HCT116 (cell line): ENCODE measurements around the gene S1PR1. TPM values are rescaled to one million over a fixed set of nuclear protein-coding genes. Genes with fewer than 3 reads are reported as not detected.

Source experiments
- ATAC-seq: fragments of 200-7000 bp; cut with Tn5 transposase; 2 replicates; pipeline ENCODE4 v1.9.1; 2020; ENCODE audit warnings: mild to moderate bottlenecking, moderate library complexity
- BruUV-seq: library from RNA; stranded (reverse); fragments of 400-500 nt; replicated peaks from 2 replicates; lab custom pipeline; 2021; lab: Mats Ljungman, UMichigan
- CTCF ChIA-PET: fragments of 300-600 bp; sonication (Branson Sonifier 250); formaldehyde crosslinking; loops from one replicate; lab custom pipeline; 2021; ENCODE audit warnings: antibody characterized with exemption; lab: Charles Lee
- POLR2A ChIA-PET: fragments of 300-600, 350-600 bp; sonication (Branson Sonifier 250); formaldehyde crosslinking; loops from one replicate; lab custom pipeline; 2021; ENCODE audit warnings: antibody characterized with exemption; lab: Charles Lee
- RAD21 ChIA-PET, 2 experiments: fragments of 300-600 bp; sonication (Branson Sonifier 250); formaldehyde crosslinking; loops; one replicate each; lab custom pipeline; 2023; ENCODE audit warnings: low total read pairs in 2 of 2; ENCODE audit not compliant: uncharacterized antibody in 2 of 2, unreplicated experiment in 2 of 2, low non-redundant PET in 1 of 2; lab: Charles Lee
- DNase-seq: peaks from one replicate; pipeline ENCODE4 v3.0.0-alpha.2; 2010; ENCODE audit warnings: low read depth, low spot score
- H2AFZ ChIP-seq: fragments of 200-600 bp; shearing (Covaris generic), sonication (generic); 2 replicates; pipeline ENCODE4 v1.6.1; 2017; ENCODE audit warnings: low read depth, mixed run types, mixed read lengths, antibody characterized with exemption, low read length; ENCODE audit not compliant: poor library complexity, severe bottlenecking
- H3K27ac ChIP-seq: 2 replicates; pipeline ENCODE4 v1.5.1; 2012; ENCODE audit warnings: low read depth, low read length
- H3K27me3 ChIP-seq: fragments of 200-600 bp; sonication (generic); 2 replicates; pipeline ENCODE4 v1.6.1; 2016; ENCODE audit warnings: mixed run types, low read length, mixed read lengths; ENCODE audit not compliant: insufficient read depth
- H3K36me3 ChIP-seq, 2 experiments: fragments of 200-500 bp in 1 of 2; fragments of 200-600 bp in 1 of 2; sonication (Bioruptor generic) in 1 of 2; sonication (generic) in 1 of 2; 2 replicates each; pipeline versions ENCODE4 v1.5.1 to v1.6.1; 2014 to 2016; ENCODE audit warnings: low read length in 2 of 2, inconsistent platforms in 1 of 2, mixed read lengths in 1 of 2, mixed run types in 1 of 2; ENCODE audit not compliant: insufficient read depth in 2 of 2, control insufficient read depth in 1 of 2
- H3K4me1 ChIP-seq, 2 experiments: fragments of 200-600 bp in 1 of 2; sonication (generic) in 1 of 2; 2 replicates each; pipeline versions ENCODE4 v1.5.1 to v1.6.1; 2012 to 2017; ENCODE audit warnings: low read length in 2 of 2, inconsistent platforms in 1 of 2, mild to moderate bottlenecking in 1 of 2, mixed read lengths in 1 of 2, mixed run types in 1 of 2, moderate library complexity in 1 of 2; ENCODE audit not compliant: insufficient read depth in 2 of 2, control insufficient read depth in 1 of 2
- H3K4me2 ChIP-seq: fragments of 200-600 bp; sonication (generic); 2 replicates; pipeline ENCODE4 v1.6.1; 2017; ENCODE audit warnings: mixed run types, low read length, mixed read lengths
- H3K4me3 ChIP-seq, 2 experiments: fragments of 200-600 bp in 1 of 2; sonication (generic) in 1 of 2; replicated peaks in 1 of 2; 2 replicates each; pipeline ENCODE4 v1.5.1; 2011 to 2016; ENCODE audit warnings: low read length in 2 of 2, control low read depth in 1 of 2, low read depth in 1 of 2, mild to moderate bottlenecking in 1 of 2, mixed read lengths in 1 of 2, mixed run types in 1 of 2
- H3K79me2 ChIP-seq: fragments of 200-600 bp; sonication (generic); 2 replicates; pipeline ENCODE4 v1.6.1; 2017; ENCODE audit warnings: mild to moderate bottlenecking, mixed run types, low read length, moderate library complexity, mixed read lengths; ENCODE audit not compliant: insufficient read depth
- H3K9ac ChIP-seq: fragments of 200-600 bp; sonication (generic); 2 replicates; pipeline ENCODE4 v1.6.1; 2016; ENCODE audit warnings: low read length, mixed read lengths
- H3K9me2 ChIP-seq: fragments of 200-600 bp; sonication (generic), shearing (Covaris generic); 2 replicates; pipeline ENCODE4 v1.6.1; 2017; ENCODE audit warnings: mixed run types, mild to moderate bottlenecking, moderate library complexity; ENCODE audit not compliant: insufficient read depth
- H3K9me3 ChIP-seq, 2 experiments: fragments of 200-500 bp in 1 of 2; fragments of 200-600 bp in 1 of 2; sonication (Bioruptor generic) in 1 of 2; sonication (generic) in 1 of 2; 2 replicates each; pipeline ENCODE4 v1.6.1; 2014 to 2017; ENCODE audit warnings: low read length in 2 of 2, mixed read lengths in 2 of 2, inconsistent platforms in 1 of 2, low read depth in 1 of 2, mild to moderate bottlenecking in 1 of 2, mixed run types in 1 of 2, moderate library complexity in 1 of 2; ENCODE audit not compliant: control insufficient read depth in 1 of 2, insufficient read depth in 1 of 2
- H4K20me1 ChIP-seq: fragments of 200-600 bp; sonication (generic), shearing (Covaris generic); 2 replicates; pipeline ENCODE4 v1.6.1; 2017; ENCODE audit warnings: mixed run types, mild to moderate bottlenecking, moderate library complexity; ENCODE audit not compliant: insufficient read depth
- CBX3 ChIP-seq: IDR thresholded peaks from 2 replicates; pipeline ENCODE4 v1.6.1; 2012; ENCODE audit warnings: low read depth
- CEBPB ChIP-seq: IDR thresholded peaks from 2 replicates; pipeline ENCODE4 v1.6.1; 2012; ENCODE audit warnings: low read depth
- CTCF ChIP-seq, 3 experiments: fragments of 200-600 bp in 1 of 3; sonication (generic) in 1 of 3; IDR thresholded peaks in 2 of 3; conservative IDR thresholded peaks in 1 of 3; 2 replicates each; pipeline ENCODE4 v1.5.1; 2012 to 2017; ENCODE audit warnings: low read depth in 2 of 3, low read length in 2 of 3, antibody characterized with exemption in 1 of 3, borderline replicate concordance in 1 of 3, control low read depth in 1 of 3, mild to moderate bottlenecking in 1 of 3, mixed read lengths in 1 of 3, mixed run types in 1 of 3, moderate library complexity in 1 of 3; ENCODE audit not compliant: insufficient read depth in 1 of 3
- EGR1 ChIP-seq: IDR thresholded peaks from 2 replicates; pipeline ENCODE4 v1.6.1; 2012; ENCODE audit warnings: low read depth
- JUND ChIP-seq: IDR thresholded peaks from 2 replicates; pipeline ENCODE4 v1.6.1; 2012
- MAX ChIP-seq: IDR thresholded peaks from 2 replicates; pipeline ENCODE4 v1.6.1; 2012
- POLR2A ChIP-seq: IDR thresholded peaks from 2 replicates; pipeline ENCODE4 v1.7.0; 2011; ENCODE audit warnings: borderline replicate concordance; ENCODE audit not compliant: insufficient read depth, insufficient read length; ENCODE audit errors: extremely low read depth
- SIN3A ChIP-seq: IDR thresholded peaks from 2 replicates; pipeline ENCODE4 v1.6.1; 2012; ENCODE audit warnings: low read depth
- SP1 ChIP-seq: IDR thresholded peaks from 2 replicates; pipeline ENCODE4 v1.6.1; 2012; ENCODE audit warnings: low read depth
- SRF ChIP-seq: IDR thresholded peaks from 2 replicates; pipeline ENCODE4 v1.6.1; 2012; ENCODE audit warnings: low read depth
- ZBTB33 ChIP-seq: IDR thresholded peaks from 2 replicates; pipeline ENCODE4 v1.6.1; 2011; ENCODE audit warnings: mild to moderate bottlenecking, low read length, moderate library complexity; ENCODE audit not compliant: insufficient replicate concordance; ENCODE audit errors: extremely low read depth
- intact Hi-C: fragments of 100-400 bp; cut with micrococcal nuclease; formaldehyde crosslinking; loops from 2 replicates; pipeline ENCODE4 v1.10.0; 2022
- total RNA-seq: library from RNA; stranded (reverse); gene quantifications from one replicate; pipeline ENCODE4 v1.2.1, GENCODE V29; 2021; ENCODE audit not compliant: unreplicated experiment

Gene S1PR1
- total RNA-seq, 1 experiment from 2014 or later = 0.61 TPM

- TF ChIP-seq ZBTB33 (no peak), CTCF (IDR thresholded peaks at IDR 0.05 in 2 of 3, conservative IDR thresholded peaks at IDR 0.05 in 1 of 3; ENCODE audit: borderline replicate concordance in 1 of 3, insufficient read depth in 1 of 3, low read depth in 2 of 3, low read length in 2 of 3) (no peak), MAX (no peak), JUND (no peak), SRF (no peak)
Measured at GRCh38 chr1:101261623-101262022, 24.8 kb downstream of the S1PR1 start (continued).

GRCh38 chr1:101262060-101262459 is 25.2 kb downstream of the S1PR1 start:
- RAD21 ChIA-PET = no interaction called here
- no peak overlapping the region for H3K27ac ChIP-seq
- H3K9me2 ChIP-seq = no peaks in the 10 kb centered on the region
- H3K9ac ChIP-seq = no peak overlapping the region
- H4K20me1 ChIP-seq = no peaks in the 10 kb centered on the region
- H3K4me3 ChIP-seq = no peak overlapping the region
- no peaks in the 10 kb centered on the region for H3K36me3 ChIP-seq
- no peak for TF ChIP-seq CBX3
- TF ChIP-seq MAX = no peak
- TF ChIP-seq SP1 = no peak
- TF ChIP-seq SRF = no peak
- TF ChIP-seq CEBPB = no peak
- no peak for TF ChIP-seq SIN3A
- TF ChIP-seq POLR2A = no peak
- no peak for TF ChIP-seq EGR1
- TF ChIP-seq, all 23 proteins: peak for 0
- ATAC-seq = no peak
- ChIA-PET CTCF (no interaction called here), POLR2A (no interaction called here)
- no peak overlapping the region for H3K4me2 ChIP-seq
- no peaks in the 10 kb centered on the region for H3K79me2 ChIP-seq
- no peaks in the 10 kb centered on the region for H3K27me3 ChIP-seq
- peaks cover 3 to 14% of the 10 kb centered on the region in 2 experiments; a peak in 3 of 4 replicates for H3K4me1 ChIP-seq
- intact Hi-C loops = no loop called here
- no peak for DNase-seq
- no TSS peak for BruUV-seq
- no peak overlapping the region for H2AFZ ChIP-seq
- H3K9me3 ChIP-seq = no peaks in the 10 kb centered on the region
